NOMO-1 treated with dmso at 0.1 percent for 144 hours (cell line): ENCODE measurements around the gene ITGA6.
"Not testable (repeated sequence)": the region's sequence is repeated elsewhere in the genome, so short reads cannot be mapped to it uniquely, and the experiment has no call there.

Source experiments
- DNase-seq: peaks from one replicate; lab custom pipeline; 2025; ENCODE audit not compliant: unreplicated experiment; lab: John Stamatoyannopoulos, UW

Gene ITGA6

DNA sequence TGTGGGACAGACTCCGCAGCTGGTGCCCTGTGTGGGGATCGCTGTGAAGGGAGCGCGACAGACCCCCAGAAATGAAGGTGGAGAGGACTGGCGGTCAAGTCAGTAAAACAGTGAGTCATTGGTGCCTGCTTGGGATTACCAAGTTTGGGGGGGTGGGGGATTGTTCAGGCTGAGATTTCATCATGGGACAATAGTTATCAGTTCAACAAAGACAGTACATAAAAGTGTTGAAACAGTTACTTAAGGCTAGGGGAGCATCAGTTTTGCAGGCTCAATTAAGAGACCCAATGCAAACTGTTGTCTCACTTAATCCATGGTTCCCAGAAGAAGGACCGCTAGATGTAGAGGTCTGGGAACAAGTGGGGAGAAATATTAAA, 86.1 kb downstream of the ITGA6 start:
- no peak for DNase-seq

DNA sequence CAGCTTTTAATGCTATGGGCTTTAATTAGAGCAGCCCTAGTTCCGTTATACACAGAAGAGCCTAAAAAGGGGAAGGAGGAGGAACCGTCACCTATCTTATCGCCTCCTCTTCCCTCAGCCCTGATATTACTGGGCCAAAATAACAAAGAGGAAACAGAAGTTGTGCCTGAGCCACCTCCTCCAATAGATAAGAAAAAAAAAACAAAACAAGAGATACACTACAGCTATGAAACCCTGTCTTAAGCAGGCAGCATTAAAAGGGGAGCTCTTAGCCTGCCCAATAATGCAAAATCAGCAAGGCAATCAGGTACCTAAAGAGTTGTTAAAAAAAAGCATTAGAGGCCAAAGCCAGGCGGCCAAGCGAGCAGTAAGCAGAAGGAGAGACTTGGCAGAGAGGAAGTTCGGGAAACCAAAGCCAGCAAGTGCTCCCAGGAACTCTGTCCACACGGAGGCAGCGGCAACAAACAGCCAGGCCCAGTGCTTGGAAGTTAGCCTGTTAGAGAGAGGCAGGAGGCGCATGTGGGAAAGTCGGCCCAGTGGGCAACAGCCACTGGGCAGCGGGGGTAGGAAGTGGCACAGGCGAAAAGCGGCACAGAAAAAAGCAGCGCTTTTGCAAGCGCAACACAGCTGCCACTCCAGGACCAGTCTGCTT, 86.7 kb downstream of the ITGA6 start:
- DNase-seq = peak; percentile 84

DNA sequence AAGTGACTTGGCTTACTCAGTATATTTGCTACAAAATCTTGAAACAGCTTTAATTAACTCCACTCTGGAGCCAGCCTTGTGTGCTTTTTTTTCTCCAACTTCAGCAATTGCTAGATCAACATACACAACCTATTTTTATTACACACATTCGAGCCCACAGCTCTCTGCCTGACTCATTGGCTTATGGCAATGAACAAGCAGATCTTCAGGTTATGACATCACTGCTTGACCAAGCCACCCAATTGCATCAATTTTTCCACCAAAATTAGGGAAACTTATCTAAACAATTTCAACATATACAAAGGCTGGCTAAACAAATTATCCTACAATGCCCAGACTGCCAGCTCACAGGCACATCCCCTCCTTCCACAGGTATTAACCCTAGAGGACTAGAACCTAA, 88.9 kb downstream of the ITGA6 start:
- DNase-seq = no peak

DNA sequence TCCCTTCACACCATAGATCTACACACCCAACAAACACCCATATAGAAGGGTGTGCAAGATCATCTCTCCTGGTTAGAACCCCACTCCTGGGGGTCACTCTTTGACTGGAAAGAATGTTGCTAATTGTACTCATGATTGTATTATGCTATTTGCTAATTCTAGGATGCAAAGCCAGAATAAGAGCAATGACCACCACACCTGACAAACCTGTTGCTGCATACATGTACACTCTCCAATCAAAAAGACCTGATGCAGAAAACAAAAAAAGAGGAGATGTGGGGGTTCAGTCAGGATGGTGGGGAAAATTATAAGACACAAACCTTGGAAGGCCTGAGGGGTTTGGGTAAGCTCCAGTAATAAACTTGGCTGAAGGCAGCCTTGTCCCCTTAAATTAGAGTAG, 91.6 kb downstream of the ITGA6 start:
- no peak for DNase-seq

GRCh38 chr2:172525601-172526000, 98.2 kb downstream of the ITGA6 start:
- no peak for DNase-seq

- DNase-seq = no peak
These were observed 103.9 kb downstream of the ITGA6 start for GRCh38 chr2:172531309-172531708.

DNA sequence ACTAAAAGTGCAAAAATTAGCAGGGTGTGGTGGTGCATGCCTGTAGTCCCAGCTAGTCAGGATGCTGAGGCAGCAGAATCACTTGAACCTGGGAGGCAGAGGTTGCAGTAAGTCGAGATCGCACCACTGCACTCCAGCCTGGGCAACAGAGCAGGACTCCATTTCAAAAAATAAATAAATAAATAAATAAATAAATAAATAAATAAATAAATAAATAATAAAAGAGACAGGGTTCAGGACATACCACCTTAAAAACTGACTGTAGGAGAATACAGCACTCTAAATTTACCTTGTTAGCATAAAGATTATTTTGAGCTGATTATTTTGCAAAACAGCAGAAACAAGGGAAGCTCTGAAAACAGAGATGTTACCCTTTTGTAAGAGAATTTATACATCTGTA, 105.1 kb downstream of the ITGA6 start:
- not testable (repeated sequence) for DNase-seq

- no peak for DNase-seq
These were observed 106.3 kb downstream of the ITGA6 start for GRCh38 chr2:172533687-172534086.

DNA sequence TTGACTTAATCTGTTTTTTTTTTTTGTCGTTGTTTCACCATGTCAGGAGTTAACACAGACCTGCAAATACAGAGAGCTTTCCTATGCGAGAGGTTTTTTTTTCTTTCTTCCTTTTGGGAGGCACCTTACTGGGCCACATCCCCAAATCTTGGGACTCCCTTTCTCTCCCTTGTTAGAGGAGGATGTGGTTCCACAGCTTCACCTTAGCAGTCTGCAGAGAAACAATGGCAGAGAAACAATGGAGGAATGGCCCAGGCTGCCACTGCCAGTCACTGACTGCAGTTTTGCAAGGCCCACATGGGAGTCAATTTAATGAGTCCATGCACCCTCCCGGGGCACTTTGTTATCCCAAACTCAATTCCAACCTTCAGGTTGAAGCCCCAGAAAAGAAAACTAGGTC, 107.7 kb downstream of the ITGA6 start:
- DNase-seq = no peak

GRCh38 chr2:172537851-172538250, 110.5 kb downstream of the ITGA6 start:
- DNase-seq = not testable (repeated sequence)

GRCh38 chr2:172539767-172540166, 112.4 kb downstream of the ITGA6 start:
- no peak for DNase-seq

DNA sequence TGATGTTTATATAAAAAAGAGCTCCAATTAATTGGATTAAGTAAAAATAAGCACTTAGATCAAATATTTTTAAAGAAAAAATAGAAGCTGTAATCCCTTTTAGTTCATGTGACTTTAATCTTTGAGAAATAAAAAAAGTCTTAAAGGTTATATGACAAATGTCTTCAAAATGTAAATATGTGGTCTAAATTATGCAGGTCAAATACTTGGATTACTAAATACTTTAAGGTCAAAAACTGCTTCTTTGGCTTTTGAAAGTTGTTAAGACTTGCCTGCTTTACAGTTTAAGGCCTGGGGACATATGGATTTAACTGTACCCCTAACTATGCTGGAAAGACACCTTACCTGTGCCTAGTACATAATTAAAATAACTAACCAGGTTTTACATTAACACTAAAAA, 113.0 kb downstream of the ITGA6 start:
- DNase-seq = no peak

DNA sequence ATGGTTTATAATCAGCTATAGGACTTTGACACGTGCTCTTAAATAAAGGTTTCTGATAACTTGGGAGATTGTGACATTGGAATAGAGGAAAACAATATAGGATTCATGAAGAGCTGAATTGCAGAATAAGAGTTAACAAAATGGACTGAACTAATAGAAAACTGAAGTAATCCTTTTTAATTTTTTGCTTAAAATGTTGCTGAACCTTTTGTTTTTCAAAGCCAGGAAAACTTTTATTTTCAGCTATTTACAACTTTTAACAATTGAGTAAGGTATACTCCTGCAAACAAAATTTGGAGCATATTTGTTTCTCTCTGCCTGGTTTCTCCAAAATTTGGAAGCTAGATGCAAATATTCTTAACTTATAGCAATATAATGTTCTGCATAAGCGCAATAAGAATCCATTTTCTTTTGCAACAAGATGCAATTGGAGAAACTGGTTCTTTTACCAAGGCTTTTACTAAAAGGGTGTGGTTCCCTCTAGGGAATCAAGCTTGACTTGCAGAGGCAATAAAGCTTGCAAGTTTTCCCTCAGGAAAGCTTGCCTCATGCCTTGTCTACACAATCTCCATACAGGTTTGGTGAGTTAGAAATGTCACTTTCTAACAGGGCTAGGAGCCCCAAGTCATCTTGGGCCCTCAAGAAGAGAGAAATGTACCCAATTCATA, 118.2 kb downstream of the ITGA6 start:
- DNase-seq = no peak

GRCh38 chr2:172549131-172549530, 121.7 kb downstream of the ITGA6 start:
- DNase-seq = no peak

DNA sequence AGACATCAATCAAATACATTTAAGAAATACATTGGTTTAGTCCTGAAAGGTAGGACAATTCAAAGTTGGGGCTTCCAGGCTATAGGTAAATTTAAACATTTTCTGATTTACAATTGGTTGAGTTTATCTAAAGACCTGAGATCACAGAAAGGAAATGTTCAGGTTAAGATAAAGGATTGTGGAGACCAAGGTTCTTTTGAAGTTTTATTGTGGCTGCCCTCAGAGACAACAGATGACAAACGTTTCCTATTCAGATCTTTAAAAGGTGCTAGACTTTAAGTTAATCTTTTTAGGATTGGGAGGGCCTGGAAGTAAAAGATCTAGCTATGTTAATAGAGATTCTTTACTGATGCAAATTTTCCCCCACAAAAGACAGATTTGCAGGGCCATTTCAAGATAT, 122.4 kb downstream of the ITGA6 start:
- not testable (repeated sequence) for DNase-seq

DNA sequence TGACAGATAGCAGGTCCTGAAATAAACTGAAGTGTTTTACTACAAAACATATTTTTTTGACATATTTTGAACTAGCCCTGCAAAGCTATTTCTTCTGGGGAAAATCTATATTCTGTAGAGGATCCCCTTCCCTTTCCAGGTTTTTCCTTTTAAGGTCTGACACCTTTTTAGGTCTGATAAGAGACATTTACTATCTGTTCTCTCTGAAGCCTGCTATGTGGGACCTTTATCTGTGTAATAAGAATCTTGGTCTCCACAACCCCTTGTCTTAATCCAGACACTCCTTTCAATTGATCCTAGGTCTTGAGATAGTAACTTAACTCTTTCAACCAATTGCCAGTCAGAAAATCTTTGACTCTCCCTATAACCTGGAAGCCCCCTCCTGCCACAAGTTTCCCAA, 123.0 kb downstream of the ITGA6 start:
- DNase-seq = no peak

GRCh38 chr2:172551271-172551670, 123.9 kb downstream of the ITGA6 start:
- no peak for DNase-seq

DNA sequence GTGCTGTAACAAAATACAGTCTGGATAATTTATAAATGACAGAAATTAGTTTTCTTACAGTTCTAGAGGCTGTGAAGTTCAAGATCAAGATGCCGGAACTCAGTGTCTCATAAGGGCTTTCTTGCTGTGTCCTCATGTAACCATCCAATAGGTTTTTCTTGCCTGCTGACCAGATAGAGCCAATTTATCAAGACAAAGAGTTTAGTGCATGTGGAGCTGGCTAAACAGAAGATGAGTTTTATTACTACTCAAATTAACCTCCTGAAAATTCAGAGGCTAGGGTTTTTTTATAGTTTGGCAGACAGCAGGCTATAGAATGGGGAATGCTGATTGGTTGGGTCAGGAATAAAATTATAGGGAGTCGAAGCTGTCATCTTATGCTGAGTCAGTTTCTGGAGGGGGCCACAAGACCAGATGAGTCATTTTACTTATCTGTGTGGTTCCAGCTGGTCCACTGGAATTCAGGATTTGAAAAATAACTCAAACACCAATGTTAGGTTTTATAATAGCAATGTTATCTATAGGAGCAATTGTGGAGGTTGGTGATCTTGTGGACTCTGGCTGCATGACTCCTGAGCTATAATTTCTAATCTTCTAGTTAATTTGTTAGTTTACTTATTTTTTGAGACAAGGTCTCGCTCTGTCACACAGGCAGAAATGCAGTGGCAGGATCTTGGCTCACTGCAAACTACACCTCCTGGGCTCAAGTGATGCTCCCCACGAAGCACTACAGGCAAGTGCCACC, 125.3 kb downstream of the ITGA6 start:
- DNase-seq = no peak

DNA sequence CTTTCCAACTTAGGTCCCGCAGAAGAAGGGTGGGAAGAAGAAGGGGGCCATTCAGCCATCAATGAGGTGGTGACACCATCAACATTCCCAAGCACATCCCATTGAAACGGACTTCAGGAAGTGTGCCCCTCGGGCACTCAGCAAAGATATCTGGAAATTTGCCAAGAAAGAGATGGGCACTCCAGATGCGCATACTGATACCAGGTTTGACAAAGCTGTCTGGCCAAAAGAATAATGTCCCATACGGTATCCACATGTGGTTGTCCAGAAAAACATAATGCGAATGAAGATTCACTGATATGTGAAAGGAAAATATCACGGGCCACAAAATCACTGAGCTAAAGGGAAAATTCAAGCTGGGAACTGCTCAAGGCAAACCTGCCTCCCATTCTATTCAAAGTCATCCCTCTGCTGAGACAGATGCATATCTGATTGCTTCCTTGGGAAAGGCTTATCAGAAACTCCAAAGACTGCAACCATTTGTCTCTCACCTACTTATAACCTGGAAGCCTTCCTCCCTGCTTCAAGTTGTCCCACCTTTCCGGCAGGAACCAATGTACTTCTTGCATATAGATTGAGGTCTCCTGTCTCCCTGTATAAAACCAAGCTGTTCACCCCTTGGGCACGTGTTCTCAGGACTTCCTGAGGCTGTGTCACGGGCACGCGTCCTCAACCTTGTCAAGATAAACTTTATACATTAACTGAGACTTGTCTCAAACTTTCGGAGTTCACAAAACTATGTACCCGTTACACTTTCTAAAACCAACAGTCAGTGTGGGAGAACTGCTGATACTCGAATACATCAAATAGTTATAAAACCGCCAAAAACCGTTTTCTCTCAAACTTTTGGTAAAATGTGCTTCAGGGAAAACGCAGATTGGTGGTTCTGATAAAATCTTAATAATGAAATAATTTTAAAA, 127.2 kb downstream of the ITGA6 start:
- DNase-seq = no peak

- no peak for DNase-seq
These were observed 127.8 kb downstream of the ITGA6 start for GRCh38 chr2:172555272-172555521.
